GM19397 (cell line): Measurements from ENCODE around the gene ZMYND8.
A peak's percentile ranks its signal among the peaks of the same experiment; 100 is the strongest.
"Not testable (repeated sequence)": the region's sequence is repeated elsewhere in the genome, so short reads cannot be mapped to it uniquely, and the experiment has no call there.

Source experiments
- ATAC-seq: cut with Tn5 transposase; IDR thresholded peaks from one replicate; pipeline ENCODE4 v1.9.1; 2021; ENCODE audit warnings: mild to moderate bottlenecking, moderate library complexity; ENCODE audit not compliant: unreplicated experiment

The ZMYND8 gene

DNA sequence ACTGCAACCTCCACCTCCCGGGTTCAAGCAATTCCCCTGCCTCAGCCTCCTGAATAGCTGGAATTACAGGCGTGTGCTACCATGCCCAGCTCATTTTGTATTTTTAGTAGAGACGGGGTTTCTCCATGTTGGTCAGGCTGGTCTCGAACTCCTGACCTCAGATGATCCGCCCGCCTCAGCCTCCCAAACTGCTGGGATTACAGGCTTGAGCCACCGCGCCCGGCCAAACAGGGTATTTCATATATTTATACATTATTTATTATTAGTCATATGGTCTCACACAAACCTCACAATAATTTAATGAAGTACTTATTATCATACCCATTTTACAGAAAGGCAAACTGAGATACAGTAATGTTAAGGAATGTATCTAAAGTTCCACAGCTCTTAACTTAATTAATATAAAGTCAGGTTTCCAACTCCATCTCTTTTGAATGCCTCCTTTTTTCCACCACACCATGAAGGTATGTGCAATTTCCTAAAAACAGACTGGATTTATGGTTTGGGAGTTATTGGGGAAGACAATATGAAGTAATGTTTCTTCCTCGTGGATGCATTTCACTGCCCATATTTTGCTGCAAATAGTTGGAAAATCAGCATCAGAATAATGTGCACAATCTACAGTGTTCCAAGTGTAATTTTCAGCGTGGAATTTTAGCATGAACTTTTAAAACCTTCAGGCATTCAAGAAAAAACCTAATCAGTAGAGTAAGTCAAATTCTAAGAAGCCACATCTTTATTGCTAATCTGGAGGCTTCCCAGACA is 65.7 kb downstream of the ZMYND8 start:
- no peak for ATAC-seq

DNA sequence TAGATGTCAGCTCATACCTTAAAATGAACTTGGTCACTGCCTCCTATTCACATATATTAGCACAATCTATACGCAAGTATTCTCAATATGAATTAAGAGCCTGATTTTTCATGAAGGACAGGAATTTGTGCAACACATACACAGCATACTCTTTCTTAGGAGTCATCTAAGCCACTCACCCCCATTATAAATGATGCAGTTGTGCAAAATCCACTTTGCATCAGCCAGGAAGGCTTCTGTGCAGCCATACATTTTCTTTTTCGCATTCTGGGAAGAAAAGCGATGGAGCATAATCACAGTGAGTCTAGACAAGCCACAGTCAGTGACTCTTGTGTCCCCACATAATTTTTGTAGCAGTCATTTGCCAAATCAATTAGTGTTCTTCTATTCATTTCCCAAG is 66.5 kb downstream of the ZMYND8 start:
- no peak for ATAC-seq

DNA sequence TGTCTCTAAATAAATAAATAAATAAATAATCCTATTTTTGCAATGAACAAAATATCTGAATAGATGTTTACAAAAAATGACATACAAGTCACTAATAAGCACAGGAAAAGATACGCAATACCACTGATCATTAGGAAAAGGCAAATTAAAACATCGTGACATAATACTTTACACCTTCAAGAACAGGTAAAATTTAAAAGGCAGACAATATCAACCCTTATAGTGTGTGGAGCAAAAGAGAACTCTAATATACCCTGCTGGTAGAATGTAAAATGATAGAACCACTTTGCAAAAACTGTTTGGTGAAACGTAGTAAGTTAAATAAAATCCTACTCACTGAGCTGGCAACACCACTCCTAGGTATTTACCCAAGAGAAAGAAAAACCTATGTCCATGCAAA is 67.4 kb downstream of the ZMYND8 start:
- no peak for ATAC-seq

GRCh38 chr20:47288530-47288929 is 68.0 kb downstream of the ZMYND8 start:
- not testable (repeated sequence) for ATAC-seq

DNA sequence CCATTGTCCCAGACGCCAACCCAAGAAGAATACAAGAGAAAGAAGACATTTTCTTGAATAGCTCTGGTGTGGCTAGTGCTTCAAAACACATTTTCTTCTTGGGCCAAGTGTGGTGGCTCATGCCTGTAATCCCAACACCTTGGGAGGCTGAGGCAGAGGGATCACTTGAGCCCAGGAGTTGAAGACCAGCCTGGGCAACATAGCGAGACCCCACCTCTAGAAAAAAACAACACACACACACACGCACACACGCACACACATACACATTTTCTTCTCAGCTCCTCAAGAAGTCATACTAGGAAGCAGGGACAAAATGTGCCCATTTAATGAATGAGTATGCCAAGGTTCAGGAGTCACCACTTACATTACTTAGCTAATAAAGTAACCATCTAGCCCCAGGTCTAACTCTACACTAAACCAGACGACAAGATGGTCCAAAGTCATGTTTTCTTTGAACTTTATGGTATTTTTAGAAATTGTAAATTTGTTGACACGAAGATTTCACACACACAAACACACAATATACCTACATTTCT is 68.8 kb downstream of the ZMYND8 start:
- no peak for ATAC-seq

- no peak for ATAC-seq
Measured at GRCh38 chr20:47286681-47287080, 69.8 kb downstream of the ZMYND8 start.

DNA sequence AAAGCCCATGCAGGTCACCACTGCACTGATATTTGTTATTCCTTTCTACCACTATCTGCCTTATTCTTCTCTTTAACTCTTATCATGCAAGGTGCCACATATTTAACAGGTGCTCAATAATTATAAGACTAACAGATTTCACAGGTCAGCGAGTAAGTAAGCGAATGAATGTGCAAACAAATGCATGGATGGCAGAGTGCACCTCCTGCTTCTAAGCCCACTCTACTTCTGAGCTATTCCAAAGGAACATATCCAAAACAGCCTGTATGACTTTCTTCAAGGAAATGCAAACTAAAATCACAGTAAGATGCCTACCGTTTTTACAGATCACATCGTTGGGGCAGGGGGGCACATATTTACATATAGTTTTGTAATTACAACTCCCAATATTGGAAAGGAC is 71.3 kb downstream of the ZMYND8 start:
- no peak for ATAC-seq

GRCh38 chr20:47284373-47284772 is 72.1 kb downstream of the ZMYND8 start:
- ATAC-seq = no peak

- no peak for ATAC-seq
Measured at GRCh38 chr20:47283411-47283810, 73.1 kb downstream of the ZMYND8 start.

DNA sequence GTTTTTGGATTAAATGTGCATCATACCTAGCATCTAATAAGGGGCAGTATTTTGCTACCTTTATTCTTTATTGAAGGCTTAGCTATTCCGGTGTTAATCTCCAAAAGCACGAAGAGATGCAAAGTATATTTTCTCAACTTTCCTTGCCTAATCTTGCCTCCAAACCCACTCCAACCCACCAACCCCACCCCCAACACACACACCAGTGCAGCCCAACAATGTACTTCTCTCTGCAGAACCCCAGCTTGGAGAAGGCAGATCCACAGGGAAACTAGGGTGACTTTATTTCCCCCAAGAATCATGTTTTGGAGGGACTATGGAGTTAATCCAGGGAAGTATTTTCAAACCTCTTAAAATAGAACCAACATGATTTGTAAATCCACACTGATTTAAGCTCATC is 73.6 kb downstream of the ZMYND8 start:
- ATAC-seq = no peak

- ATAC-seq = no peak
Measured at GRCh38 chr20:47281376-47281775, 75.1 kb downstream of the ZMYND8 start.

- no peak for ATAC-seq
Measured at GRCh38 chr20:47280668-47281067, 75.8 kb downstream of the ZMYND8 start.

DNA sequence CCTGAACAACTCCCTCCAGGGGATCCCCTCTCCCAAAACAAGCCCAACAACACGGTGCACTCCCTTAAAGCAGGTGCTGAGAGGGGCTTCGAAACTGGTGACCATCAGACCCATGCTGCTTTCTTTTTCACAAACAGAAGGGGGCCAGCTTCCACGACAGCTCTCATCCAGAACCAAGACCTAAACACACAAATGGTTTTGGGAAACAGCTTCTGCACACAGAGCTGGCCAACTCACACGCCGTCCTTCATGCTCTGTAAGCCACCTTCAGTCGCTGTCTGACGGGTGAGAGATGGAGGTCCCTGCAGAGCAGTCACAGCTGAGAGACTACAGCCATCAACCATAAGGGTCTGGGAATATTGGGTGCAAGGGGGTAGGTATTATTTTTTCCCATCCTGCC is 76.3 kb downstream of the ZMYND8 start:
- ATAC-seq = no peak

DNA sequence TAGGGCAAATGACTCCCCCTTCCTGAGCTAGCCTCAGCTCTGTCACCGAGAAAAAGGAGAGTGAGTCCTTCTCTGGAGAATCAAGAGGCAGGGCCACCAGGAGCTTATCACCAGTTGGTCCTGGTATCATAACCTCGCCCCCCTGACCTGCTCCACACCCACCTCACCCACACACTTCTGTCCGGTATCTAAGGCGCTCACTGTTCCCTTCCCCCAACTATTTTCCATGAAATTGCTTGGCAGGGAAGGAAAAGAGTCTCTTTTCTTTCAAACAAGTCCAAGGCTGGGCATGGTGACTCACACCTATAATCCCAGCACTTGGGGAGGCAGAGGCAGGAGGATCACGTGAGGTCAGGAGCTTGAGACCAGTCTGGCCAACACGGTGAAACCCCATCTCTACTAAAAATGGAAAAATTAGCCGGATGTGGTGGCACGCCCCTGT is 77.6 kb downstream of the ZMYND8 start:
- ATAC-seq = no peak

DNA sequence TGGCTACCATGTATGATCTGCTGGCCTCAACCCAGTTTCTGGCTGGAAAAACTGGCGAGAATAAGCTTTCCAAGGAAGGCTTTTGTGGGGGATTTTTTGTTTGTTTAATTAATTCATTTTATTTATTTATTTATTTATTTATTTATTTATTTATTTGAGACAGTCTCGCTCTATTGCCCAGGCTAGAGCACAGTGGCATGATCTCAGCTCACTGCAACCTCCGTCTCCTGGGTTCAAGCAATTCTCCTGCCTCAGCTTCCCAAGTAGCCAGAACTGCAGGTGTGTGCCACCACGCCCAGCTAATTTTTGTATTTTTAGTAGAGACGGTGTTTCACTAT is 79.0 kb downstream of the ZMYND8 start:
- ATAC-seq = not testable (repeated sequence)

DNA sequence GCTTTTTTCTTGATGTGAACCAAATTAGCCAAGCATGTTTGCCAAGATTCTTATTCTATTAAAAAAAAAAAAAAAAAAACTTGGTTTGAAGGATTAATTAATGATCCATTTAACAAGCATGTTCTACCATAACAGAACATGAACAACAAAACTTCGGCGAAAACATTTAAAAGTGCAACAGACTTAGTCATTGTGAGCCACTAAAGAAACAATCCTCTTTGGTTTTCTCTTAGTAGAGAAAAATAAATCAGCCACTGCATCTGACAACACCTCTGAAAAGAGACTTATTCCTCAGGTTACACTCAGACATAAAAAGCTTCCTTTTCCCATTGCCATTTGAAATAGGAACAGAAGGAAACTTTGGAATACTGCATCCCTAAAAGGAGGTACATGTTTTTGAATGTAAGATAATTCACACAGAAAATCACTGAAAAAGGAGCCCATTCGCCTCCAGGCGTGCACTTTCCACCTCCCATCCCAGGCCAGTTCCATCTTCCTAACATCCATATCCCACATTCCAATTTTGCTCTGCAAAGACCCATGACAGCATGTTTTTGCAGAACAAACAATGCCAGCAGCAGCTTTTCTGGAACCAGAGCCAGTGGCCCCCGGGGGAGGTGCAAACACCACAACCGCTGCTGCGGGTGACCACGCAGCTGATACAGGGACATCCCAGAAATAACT is 79.5 kb downstream of the ZMYND8 start:
- ATAC-seq = no peak

- ATAC-seq = no peak
Measured at GRCh38 chr20:47276251-47276650, 80.2 kb downstream of the ZMYND8 start.

DNA sequence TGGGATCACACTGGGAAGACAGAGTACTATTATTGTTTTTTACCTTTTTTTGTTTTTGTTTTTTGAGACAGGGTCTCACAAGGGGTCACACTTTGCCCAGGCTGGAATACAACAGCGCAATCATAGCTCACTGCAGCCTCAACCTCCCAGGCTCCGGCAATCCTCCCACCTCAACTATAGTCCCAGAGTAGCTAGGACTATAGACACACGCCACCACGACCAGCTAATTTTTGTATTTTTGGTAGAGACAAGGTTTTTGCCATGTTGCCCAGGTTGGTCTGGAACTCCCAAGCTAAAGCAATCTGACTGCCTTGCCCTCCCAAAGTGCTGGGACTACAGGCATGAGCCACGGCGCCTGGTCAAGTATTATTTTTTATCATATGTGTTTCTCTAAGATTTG is 81.0 kb downstream of the ZMYND8 start:
- no peak for ATAC-seq

GRCh38 chr20:47274401-47275108 is 81.9 kb downstream of the ZMYND8 start:
- ATAC-seq = peak; percentile 62

GRCh38 chr20:47273591-47274235 is 82.8 kb downstream of the ZMYND8 start:
- no peak for ATAC-seq

GRCh38 chr20:47272893-47273590 is 83.5 kb downstream of the ZMYND8 start:
- no peak for ATAC-seq
